NCI-H446 treated with DMSO at 0.1 percent for 48 hours (cell line): ENCODE results near the gene RBBP6.
A peak's percentile ranks its signal among the peaks of the same experiment; 100 is the strongest.
"Not testable (repeated sequence)": the region's sequence is repeated elsewhere in the genome, so short reads cannot be mapped to it uniquely, and the experiment has no call there.

Experiments
- DNase-seq: peaks from one replicate; lab custom pipeline; 2025; lab: John Stamatoyannopoulos, UW

RBBP6 gene

DNA sequence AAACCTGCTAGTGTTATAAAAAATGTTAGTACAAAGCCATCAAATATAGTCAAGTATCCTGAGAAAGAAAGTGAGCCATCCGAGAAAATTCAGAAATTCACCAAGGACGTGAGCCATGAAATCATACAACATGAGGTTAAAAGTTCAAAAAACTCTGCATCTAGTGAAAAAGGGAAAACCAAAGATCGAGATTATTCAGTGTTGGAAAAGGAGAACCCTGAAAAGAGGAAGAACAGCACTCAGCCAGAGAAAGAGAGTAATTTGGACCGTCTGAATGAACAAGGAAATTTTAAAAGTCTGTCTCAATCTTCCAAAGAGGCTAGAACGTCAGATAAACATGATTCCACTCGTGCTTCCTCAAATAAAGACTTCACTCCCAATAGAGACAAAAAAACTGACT is 31.7 kb downstream of the RBBP6 start:
- DNase-seq: no peak

GRCh38 chr16:24572069-24572468 is 32.7 kb downstream of the RBBP6 start:
- no peak for DNase-seq

- no peak for DNase-seq
These were observed 33.8 kb downstream of the RBBP6 start for GRCh38 chr16:24573141-24573540.

GRCh38 chr16:24574515-24575485 is 35.4 kb downstream of the RBBP6 start:
- DNase-seq: not testable (repeated sequence)

GRCh38 chr16:24575791-24576190 is 36.4 kb downstream of the RBBP6 start:
- DNase-seq: not testable (repeated sequence)

GRCh38 chr16:24577167-24577566 is 37.8 kb downstream of the RBBP6 start:
- no peak for DNase-seq

- DNase-seq: no peak
These were observed 41.3 kb downstream of the RBBP6 start for GRCh38 chr16:24580665-24581064.

DNA sequence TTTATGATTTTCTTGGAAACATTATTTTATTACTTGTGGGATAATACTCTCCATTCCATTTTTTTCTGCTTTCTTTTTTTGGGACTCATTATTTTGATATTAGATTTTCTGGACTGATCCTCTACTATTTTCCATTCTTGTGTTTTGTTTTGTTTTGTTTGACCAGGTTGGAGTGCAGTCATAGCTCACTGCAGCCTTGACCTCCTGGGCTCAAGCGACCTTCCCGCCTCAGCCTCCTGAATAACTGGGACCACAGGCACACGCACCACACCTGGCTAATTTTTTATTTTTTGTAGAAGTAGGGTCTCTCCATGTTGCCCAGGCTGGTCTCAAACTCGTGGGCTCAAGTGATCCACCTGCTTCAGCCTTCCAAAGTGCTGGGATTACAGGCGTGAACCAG is 44.1 kb downstream of the RBBP6 start:
- DNase-seq: no peak

DNA sequence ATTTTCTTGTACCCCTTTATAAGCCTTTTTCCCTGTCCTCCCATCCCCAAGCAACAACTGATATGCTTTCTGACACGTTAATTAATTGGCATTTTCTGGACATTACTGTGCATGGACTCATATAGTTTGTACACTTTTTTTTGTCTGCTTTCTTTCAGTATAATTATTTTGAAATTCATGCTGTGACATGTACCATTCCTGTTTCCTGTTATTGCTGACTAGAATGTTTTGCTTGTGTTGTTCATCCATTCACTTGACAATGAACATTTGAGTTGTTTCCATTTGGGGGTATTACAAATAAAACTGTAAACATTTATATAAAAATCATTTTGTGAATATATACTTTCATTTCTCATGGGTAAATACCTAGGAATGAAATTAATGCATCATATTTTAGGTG is 50.6 kb downstream of the RBBP6 start:
- DNase-seq: no peak

- DNase-seq: no peak
These were observed 59.5 kb downstream of the RBBP6 start for GRCh38 chr16:24598777-24599437.

DNA sequence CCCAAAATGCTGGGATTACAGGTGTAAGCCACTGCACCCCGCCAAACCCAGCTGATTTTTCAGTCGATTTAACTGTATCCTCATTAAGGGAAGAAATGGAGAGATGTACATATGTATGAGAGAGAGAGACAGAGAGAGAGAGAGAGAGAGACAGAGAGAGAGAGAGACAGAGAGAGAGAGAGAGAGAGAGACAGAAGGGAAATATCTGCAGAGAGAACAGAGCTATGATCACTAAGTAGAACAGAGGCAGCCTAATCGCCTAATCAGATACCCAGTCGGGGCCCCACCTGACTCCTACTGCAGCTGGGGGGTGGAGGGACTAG is 70.0 kb downstream of the RBBP6 start:
- DNase-seq: no peak

DNA sequence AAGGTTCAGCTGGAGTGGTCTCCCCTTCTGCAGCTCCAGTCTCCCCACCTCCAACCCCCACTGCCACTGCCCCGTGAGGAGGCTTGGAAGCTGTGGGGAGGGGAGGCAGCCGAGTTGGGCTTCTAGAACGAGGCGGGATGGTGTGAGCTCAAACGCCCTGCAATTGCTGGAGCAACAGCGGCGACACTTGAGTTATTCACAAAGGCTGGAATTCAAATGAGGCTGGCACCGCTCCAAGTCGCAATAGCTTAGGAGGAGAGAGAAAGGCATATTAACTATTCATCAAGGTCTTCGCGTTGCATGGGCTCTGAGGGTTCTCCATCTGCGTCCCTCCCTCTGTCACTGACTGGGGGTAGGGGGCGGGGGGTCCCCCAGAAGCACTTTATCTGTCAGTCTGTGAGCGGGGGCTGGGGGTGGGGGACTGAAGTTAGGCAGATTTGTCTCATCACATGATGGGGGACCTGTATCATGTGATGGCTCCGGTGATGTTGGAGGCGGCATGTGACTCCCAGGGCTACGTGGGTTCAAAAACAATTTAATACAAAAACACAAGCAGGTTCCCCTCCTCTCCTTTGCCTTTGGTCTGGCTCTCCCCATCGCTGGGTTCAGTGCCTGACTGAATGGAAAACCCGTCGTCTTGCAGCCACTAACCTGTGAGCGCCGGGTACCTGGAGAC is 70.5 kb downstream of the RBBP6 start:
- peak; percentile 18 for DNase-seq

DNA sequence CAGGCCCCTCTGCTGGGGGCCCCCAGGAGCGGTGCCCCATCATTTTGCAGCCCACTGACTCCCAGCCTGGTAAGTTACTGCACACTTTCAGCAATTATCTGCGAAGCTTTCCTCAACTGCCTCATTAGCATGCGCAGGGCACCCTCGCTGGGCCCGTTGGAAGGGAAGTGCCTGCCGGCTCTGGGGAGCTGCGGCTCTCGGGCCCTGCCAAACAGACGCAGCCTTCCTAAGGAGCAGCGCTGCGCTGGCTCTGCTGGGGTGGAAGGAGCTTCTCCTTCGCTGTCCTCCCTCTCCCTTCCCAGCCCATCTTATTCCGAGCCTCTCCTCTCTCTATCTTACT is 71.0 kb downstream of the RBBP6 start:
- DNase-seq: no peak

GRCh38 chr16:24611310-24611709 is 71.9 kb downstream of the RBBP6 start:
- DNase-seq: no peak

DNA sequence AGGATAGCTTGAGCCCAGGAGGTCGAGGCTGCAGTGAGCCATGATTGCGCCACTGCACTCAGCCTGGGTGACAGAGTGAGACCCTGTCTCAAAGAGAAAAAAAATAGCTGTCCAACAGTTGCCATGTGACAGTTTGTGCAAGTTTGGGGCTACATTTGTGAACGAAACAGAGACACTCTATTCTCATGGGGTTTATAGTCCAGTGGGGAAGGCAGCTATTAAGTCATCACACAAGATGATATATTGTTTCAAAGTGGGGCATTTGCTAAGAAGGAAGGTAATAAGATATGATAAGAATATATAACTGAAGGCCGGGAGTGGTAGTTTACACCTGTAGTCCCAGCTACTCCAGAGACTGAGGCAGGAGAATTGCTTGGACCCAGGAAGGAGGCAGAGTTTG is 73.3 kb downstream of the RBBP6 start:
- DNase-seq: no peak

DNA sequence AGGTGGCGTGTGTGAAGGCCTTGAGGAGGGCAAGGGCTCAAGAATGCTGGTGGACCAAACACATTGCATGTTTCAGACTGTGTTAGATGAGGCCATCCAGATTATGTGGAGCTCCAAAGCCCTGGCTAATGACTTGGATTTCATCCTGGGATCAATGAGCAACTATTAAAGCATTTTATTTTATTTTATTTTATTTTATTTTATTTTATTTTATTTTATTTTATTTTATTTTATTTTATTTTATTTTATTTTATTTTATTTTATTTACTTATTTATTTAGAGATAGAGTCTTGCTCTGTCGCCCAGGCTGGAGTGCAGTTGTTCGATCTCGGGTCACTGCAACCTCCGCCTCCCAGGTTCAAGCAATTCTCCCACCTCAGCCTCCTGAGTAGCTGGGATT is 73.9 kb downstream of the RBBP6 start:
- DNase-seq: not testable (repeated sequence)

GRCh38 chr16:24617502-24617901 is 78.1 kb downstream of the RBBP6 start:
- DNase-seq: no peak
